ENCODE results near the gene PIR. TPM values are rescaled to one million over a fixed set of nuclear protein-coding genes. Genes with fewer than 3 reads are reported as not detected.

Gene PIR
- total RNA-seq, 2 donors from 2014 or later = 8.9 to 20.1 TPM

DNA sequence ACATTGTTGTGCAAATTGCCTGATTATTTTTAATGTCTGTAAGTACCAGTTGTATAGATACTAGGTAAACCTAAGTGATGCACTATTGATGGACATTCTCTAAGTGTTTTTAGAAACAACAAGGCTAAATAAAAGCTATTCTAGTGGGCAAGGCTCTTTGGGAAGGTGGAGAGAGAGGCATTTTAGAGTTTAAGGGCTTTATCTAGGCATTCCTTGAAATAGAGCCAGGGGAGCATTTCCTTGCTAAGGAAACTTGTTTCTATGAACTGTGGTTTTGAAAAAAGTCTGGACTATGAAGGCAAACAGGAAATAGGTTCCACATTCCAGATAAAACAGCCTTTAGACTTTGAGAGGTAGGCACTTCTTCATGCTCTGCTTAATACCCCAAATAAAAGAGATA lies 31.3 kb upstream of the PIR start:
- H3K36me3 ChIP-seq = no peaks in the 10 kb centered on the region
- no peak overlapping the region for H3K4me3 ChIP-seq
- intact Hi-C loops (cut with DNase I) = no loop called here
- no peak overlapping the region for H3K27ac ChIP-seq
- no peaks in the 10 kb centered on the region for H3K9me3 ChIP-seq
- H3K4me1 ChIP-seq (replicated peaks) = no peaks in the 10 kb centered on the region
- no peaks in the 10 kb centered on the region for H3K27me3 ChIP-seq (replicated peaks; ENCODE audit: insufficient read depth)
- DNase-seq (ENCODE audit: low spot score) = no peak
- TF ChIP-seq POLR2A (IDR thresholded peaks at IDR 0.05) = no peak
- TF ChIP-seq, protein P1, sequence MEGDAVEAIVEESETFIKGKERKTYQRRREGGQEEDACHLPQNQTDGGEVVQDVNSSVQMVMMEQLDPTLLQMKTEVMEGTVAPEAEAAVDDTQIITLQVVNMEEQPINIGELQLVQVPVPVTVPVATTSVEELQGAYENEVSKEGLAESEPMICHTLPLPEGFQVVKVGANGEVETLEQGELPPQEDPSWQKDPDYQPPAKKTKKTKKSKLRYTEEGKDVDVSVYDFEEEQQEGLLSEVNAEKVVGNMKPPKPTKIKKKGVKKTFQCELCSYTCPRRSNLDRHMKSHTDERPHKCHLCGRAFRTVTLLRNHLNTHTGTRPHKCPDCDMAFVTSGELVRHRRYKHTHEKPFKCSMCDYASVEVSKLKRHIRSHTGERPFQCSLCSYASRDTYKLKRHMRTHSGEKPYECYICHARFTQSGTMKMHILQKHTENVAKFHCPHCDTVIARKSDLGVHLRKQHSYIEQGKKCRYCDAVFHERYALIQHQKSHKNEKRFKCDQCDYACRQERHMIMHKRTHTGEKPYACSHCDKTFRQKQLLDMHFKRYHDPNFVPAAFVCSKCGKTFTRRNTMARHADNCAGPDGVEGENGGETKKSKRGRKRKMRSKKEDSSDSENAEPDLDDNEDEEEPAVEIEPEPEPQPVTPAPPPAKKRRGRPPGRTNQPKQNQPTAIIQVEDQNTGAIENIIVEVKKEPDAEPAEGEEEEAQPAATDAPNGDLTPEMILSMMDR (IDR thresholded peaks at IDR 0.05) = no peak

DNA sequence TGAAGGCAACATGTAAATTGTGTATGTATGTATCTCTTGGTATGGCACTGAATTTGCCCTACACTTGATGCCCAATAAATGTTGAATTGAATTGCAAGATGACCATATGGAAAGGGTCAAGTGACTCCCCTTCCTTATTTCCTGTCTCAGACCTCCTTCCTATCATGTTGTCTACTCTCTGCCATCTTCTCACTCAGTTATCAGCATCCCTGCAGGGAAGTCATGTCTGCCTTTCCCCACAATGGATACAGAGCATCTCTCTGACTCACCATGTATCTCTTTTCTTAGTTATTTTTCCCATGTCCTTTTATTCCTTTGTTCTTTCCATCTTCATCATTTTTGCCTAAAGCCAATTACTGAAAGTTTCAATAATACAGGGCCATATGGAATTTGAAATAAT lies 30.0 kb upstream of the PIR start:
- no peak for TF ChIP-seq POLR2A (IDR thresholded peaks at IDR 0.05)
- TF ChIP-seq, protein P1 (IDR thresholded peaks at IDR 0.05) = no peak
- no peak overlapping the region for H3K4me3 ChIP-seq
- H3K9me3 ChIP-seq = no peaks in the 10 kb centered on the region
- intact Hi-C loops (cut with DNase I) = no loop called here
- no peak for DNase-seq (ENCODE audit: low spot score)
- H3K4me1 ChIP-seq (replicated peaks) = no peaks in the 10 kb centered on the region
- H3K36me3 ChIP-seq = no peaks in the 10 kb centered on the region
- no peak overlapping the region for H3K27ac ChIP-seq
- H3K27me3 ChIP-seq (replicated peaks; ENCODE audit: insufficient read depth) = no peaks in the 10 kb centered on the region

DNA sequence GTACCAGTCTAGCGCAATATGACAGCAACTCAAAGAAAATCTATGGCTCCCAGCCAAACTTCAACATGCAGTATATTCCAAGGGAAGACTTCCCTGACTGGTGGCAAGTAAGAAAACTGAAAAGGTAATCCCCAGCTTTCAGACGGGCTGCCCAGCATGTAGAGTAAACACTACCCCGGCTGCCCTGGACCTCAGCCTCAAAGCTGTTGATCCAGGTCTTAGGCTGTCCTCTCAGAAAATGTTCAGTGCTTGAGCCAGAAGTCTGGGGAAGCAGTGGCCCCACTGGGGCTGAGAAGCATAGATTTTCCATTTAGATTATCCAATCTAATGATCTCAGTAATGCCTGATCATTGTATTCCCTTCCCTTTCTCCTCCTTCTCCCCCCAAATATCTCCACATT lies 29.3 kb upstream of the PIR start:
- TF ChIP-seq POLR2A (IDR thresholded peaks at IDR 0.05) (no peak), POLR2AphosphoS5 (IDR thresholded peaks at IDR 0.05) (no peak)
- TF ChIP-seq, protein P1 (IDR thresholded peaks at IDR 0.05) = no peak
- WGBS = 75% methylated on average over 3 of the region's 3 CpGs
- intact Hi-C loops (cut with DNase I) = no loop called here

DNA sequence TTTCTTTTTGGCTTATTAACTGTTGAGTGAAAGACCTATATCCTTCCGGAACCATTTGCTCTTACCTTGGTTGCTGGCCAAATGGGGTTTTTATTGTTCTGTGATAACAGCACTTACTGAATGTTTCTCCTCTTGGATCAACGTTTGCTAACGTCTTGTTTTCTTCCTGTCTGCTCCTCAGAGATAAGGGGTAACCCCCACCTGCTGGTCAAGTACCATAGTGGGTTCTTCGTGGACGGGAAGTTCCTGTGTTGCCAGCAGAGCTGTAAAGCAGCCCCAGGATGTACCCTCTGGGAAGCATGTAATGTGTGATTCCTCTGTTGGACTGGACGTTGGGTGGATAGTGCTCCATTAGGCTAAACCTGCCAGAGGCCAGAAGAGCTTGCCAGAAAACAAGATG lies 22.8 kb upstream of the PIR start:
- Histone ChIP-seq H3K27me3 (replicated peaks; ENCODE audit: insufficient read depth) (no peaks in the 10 kb centered on the region), H3K4me1 (replicated peaks) (no peaks in the 10 kb centered on the region), H3K27ac (no peak overlapping the region), H3K36me3 (no peaks in the 10 kb centered on the region), H3K4me3 (no peak overlapping the region), H3K9me3 (no peaks in the 10 kb centered on the region)
- DNase-seq (ENCODE audit: low spot score) = no peak
- intact Hi-C loops (cut with DNase I) = no loop called here
- TF ChIP-seq, protein P1 (IDR thresholded peaks at IDR 0.05) = no peak
- no peak for TF ChIP-seq POLR2A (IDR thresholded peaks at IDR 0.05)
- no peak for TF ChIP-seq POLR2AphosphoS5 (IDR thresholded peaks at IDR 0.05)
- WGBS = 22% methylated on average over 4 of the region's 6 CpGs

More for the DNA sequence above, 29.3 kb upstream of the PIR start:
- no peaks in the 10 kb centered on the region for H3K36me3 ChIP-seq
- no peak for DNase-seq (ENCODE audit: low spot score)
- no peaks in the 10 kb centered on the region for H3K4me1 ChIP-seq (replicated peaks)
- H3K27me3 ChIP-seq (replicated peaks; ENCODE audit: insufficient read depth) = no peaks in the 10 kb centered on the region
- H3K9me3 ChIP-seq = no peaks in the 10 kb centered on the region
- H3K4me3 ChIP-seq = no peak overlapping the region
- H3K27ac ChIP-seq = no peak overlapping the region

DNA sequence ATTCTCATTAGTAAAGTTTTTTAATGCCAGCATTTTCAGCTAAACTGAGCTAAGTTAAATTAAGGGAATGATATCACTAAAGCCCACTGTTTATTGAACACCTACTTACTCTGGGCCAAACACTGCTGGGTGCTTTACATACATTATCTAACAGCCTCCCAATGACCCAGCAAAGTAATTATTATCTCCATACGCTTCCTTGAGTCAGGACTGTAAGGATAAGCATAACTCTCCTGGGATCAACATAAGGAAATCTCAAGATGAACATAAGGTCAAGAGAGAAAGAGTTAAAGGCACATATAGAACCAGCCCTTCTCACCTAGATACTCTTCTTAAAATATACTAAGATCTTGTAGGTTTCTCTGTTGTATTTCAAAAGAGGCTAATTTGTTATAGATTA lies 21.1 kb upstream of the PIR start:
- H3K9me3 ChIP-seq = no peaks in the 10 kb centered on the region
- DNase-seq (ENCODE audit: low spot score) = no peak
- intact Hi-C loops (cut with DNase I) = no loop called here
- TF ChIP-seq, protein P1 (IDR thresholded peaks at IDR 0.05) = no peak
- TF ChIP-seq POLR2AphosphoS5 (IDR thresholded peaks at IDR 0.05) = no peak
- no peak for TF ChIP-seq POLR2A (IDR thresholded peaks at IDR 0.05)
- no peaks in the 10 kb centered on the region for H3K4me1 ChIP-seq (replicated peaks)
- H3K27me3 ChIP-seq (replicated peaks; ENCODE audit: insufficient read depth) = no peaks in the 10 kb centered on the region
- H3K4me3 ChIP-seq = no peak overlapping the region
- 100% methylated on average over 1 of the region's 1 CpG for WGBS
- H3K36me3 ChIP-seq = no peaks in the 10 kb centered on the region
- H3K27ac ChIP-seq = no peak overlapping the region
